SK-N-MC (cell line): ENCODE results near the gene SEPTIN3.
A peak's percentile ranks its signal among the peaks of the same experiment; 100 is the strongest.

Source experiments
- DNase-seq: peaks from one replicate; pipeline ENCODE4 v3.0.0-alpha.2; 2011; ENCODE audit warnings: low read depth, low spot score
- H3K27ac ChIP-seq: fragments of 200-600 bp; sonication (generic); 2 replicates; pipeline ENCODE4 v1.5.1; 2016; ENCODE audit warnings: mixed run types
- H3K36me3 ChIP-seq: fragments of 200-600 bp; sonication (generic); 2 replicates; pipeline ENCODE4 v1.6.1; 2017; ENCODE audit warnings: antibody characterized with exemption, low read length, mixed read lengths; ENCODE audit not compliant: insufficient read depth
- H3K4me3 ChIP-seq: fragments of 200-600 bp; sonication (generic); 2 replicates; pipeline ENCODE4 v1.5.1; 2016
- H3K9ac ChIP-seq: fragments of 200-600 bp; sonication (generic); 2 replicates; pipeline ENCODE4 v1.8.0; 2017; ENCODE audit warnings: mixed run types, mixed read lengths; ENCODE audit not compliant: insufficient read length
- H3K9me3 ChIP-seq: fragments of 200-600 bp; sonication (generic); 2 replicates; pipeline ENCODE4 v1.6.1; 2017; ENCODE audit warnings: low read depth, mild to moderate bottlenecking, antibody characterized with exemption, low read length, moderate library complexity, mixed read lengths
- EZH2 ChIP-seq: fragments of 200-600 bp; sonication (generic); IDR thresholded peaks from one replicate; pipeline ENCODE4 v1.6.1; 2017; ENCODE audit warnings: antibody characterized with exemption
- FOXP2 ChIP-seq: optimal IDR thresholded peaks from 2 replicates; pipeline ENCODE3; 2011; ENCODE audit warnings: mild to moderate bottlenecking, moderate library complexity; ENCODE audit not compliant: insufficient read depth; ENCODE audit errors: extremely low read length, control extremely low read depth
- POLR2AphosphoS5 ChIP-seq: IDR thresholded peaks from 2 replicates; pipeline ENCODE4 v1.6.1; 2012; ENCODE audit warnings: mild to moderate bottlenecking, low read depth, low read length, borderline replicate concordance

SEPTIN3 gene

GRCh38 chr22:41968601-41969000, 642 bp upstream of the SEPTIN3 start:
- no peaks in the 10 kb centered on the region for H3K36me3 ChIP-seq
- DNase-seq = no peak
- H3K4me3 ChIP-seq = no peak overlapping the region
- no peak overlapping the region for H3K27ac ChIP-seq
- TF ChIP-seq POLR2AphosphoS5 (no peak), FOXP2 (no peak), EZH2 (no peak)
- no peaks in the 10 kb centered on the region for H3K9me3 ChIP-seq
- no peak overlapping the region for H3K9ac ChIP-seq

- H3K27ac ChIP-seq = no peak overlapping the region
- no peak overlapping the region for H3K9ac ChIP-seq
- no peak for DNase-seq
- H3K4me3 ChIP-seq = no peak overlapping the region
- no peaks in the 10 kb centered on the region for H3K36me3 ChIP-seq
- H3K9me3 ChIP-seq = no peaks in the 10 kb centered on the region
- no peak for TF ChIP-seq EZH2
- TF ChIP-seq FOXP2 = no peak
- no peak for TF ChIP-seq POLR2AphosphoS5
These were observed 1.4 kb downstream of the SEPTIN3 start for GRCh38 chr22:41970601-41971000.

- H3K9ac ChIP-seq = no peak overlapping the region
- no peaks in the 10 kb centered on the region for H3K36me3 ChIP-seq
- no peak for DNase-seq
- no peak for TF ChIP-seq EZH2
- H3K27ac ChIP-seq = no peak overlapping the region
- H3K9me3 ChIP-seq = no peaks in the 10 kb centered on the region
- H3K4me3 ChIP-seq = no peak overlapping the region
These were observed 2.2 kb downstream of the SEPTIN3 start for GRCh38 chr22:41971431-41971830.

- no peak for DNase-seq
- H3K36me3 ChIP-seq = no peaks in the 10 kb centered on the region
- no peak for TF ChIP-seq POLR2AphosphoS5
- no peak for TF ChIP-seq FOXP2
- no peak for TF ChIP-seq EZH2
These were observed 5.5 kb downstream of the SEPTIN3 start for GRCh38 chr22:41974691-41975290.

GRCh38 chr22:41975299-41976069, 6.2 kb downstream of the SEPTIN3 start:
- H3K9me3 ChIP-seq = no peaks in the 10 kb centered on the region
- no peak for TF ChIP-seq FOXP2
- TF ChIP-seq POLR2AphosphoS5 = no peak
- TF ChIP-seq EZH2 = no peak
- no peak overlapping the region for H3K4me3 ChIP-seq
- no peak for DNase-seq
- H3K27ac ChIP-seq = no peak overlapping the region
- no peaks in the 10 kb centered on the region for H3K36me3 ChIP-seq
- H3K9ac ChIP-seq = no peak overlapping the region

More at GRCh38 chr22:41974691-41975290, 5.5 kb downstream of the SEPTIN3 start:
- H3K4me3 ChIP-seq = no peak overlapping the region
- H3K27ac ChIP-seq = no peak overlapping the region
- no peaks in the 10 kb centered on the region for H3K9me3 ChIP-seq
- no peak overlapping the region for H3K9ac ChIP-seq

- Histone ChIP-seq H3K9me3 (no peaks in the 10 kb centered on the region), H3K4me3 (peak overlapping the region; percentile 81), H3K27ac (no peak overlapping the region), H3K36me3 (no peaks in the 10 kb centered on the region), H3K9ac (peak overlapping the region; percentile 26)
- TF ChIP-seq EZH2 (no peak), FOXP2 (no peak), POLR2AphosphoS5 (no peak)
- no peak for DNase-seq
These were observed 7.0 kb downstream of the SEPTIN3 start for GRCh38 chr22:41976070-41976901.

- H3K9ac ChIP-seq = peak overlapping the region; percentile 47
- TF ChIP-seq POLR2AphosphoS5 (no peak), FOXP2 (no peak), EZH2 (no peak)
- peak overlapping the region; percentile 81 for H3K4me3 ChIP-seq
- no peak overlapping the region for H3K27ac ChIP-seq
- no peaks in the 10 kb centered on the region for H3K36me3 ChIP-seq
- no peak for DNase-seq
- no peaks in the 10 kb centered on the region for H3K9me3 ChIP-seq
These were observed 7.8 kb downstream of the SEPTIN3 start for GRCh38 chr22:41976961-41977566.

GRCh38 chr22:41978732-41979131, 9.5 kb downstream of the SEPTIN3 start:
- DNase-seq = no peak
- TF ChIP-seq FOXP2 = no peak
- TF ChIP-seq POLR2AphosphoS5 = no peak
- no peak for TF ChIP-seq EZH2
- no peaks in the 10 kb centered on the region for H3K36me3 ChIP-seq
- H3K9ac ChIP-seq = no peak overlapping the region
- H3K4me3 ChIP-seq = no peak overlapping the region
- no peaks in the 10 kb centered on the region for H3K9me3 ChIP-seq
- H3K27ac ChIP-seq = no peak overlapping the region
